GM21786 (cell line): ENCODE measurements around the gene LRMDA.

Source experiments
- ATAC-seq: cut with Tn5 transposase; IDR thresholded peaks from one replicate; pipeline ENCODE4 v1.9.1; 2021; ENCODE audit not compliant: unreplicated experiment

LRMDA gene

GRCh38 chr10:75852851-75853484 is 421.5 kb downstream of the LRMDA start:
- no peak for ATAC-seq

DNA sequence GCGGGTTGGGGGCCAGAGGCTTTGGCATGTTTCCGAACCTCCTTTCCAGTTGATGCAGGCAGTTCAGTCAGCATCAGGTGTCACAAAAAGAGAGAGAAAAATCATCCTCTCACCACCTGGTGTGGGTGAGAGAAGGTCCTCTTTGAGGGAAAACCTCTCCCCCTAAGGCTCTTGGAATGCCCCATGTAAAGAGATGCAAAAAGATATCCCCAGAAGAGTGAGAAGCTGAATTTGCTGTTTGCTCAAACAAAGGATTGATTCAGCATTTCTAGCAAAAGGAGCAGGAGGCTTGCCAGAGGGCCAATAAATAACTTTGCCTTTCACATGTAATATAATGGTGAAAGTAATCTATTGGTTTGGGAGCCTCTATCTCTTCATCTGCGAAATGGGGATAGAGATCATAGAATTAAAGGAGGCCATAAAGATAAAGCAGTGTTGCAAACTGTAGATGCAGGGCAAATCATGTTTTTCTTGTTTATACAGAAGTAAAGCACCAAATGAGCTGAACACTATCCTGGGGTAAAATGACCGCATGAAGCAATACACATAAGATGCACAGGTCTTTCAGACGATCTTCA is 425.9 kb downstream of the LRMDA start:
- no peak for ATAC-seq

DNA sequence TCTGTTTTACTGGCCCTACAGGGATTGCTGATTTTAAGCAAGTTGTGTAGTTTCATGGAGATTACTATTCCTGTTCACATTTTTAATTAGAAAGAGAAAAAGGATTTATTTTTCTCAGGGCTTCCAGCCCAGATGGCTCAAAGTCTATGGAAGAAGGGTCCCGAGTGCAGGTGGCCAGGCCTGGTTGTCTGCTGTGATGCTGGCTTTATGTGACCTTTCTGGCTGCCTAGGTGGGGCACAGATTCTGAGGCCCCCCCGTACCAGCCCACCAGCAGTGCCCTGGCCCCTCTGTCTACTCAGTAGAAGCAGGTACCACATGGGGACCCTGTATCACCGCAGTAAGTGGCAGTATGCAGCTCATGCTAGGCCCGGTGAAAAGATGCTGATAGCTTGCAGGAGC is 426.5 kb downstream of the LRMDA start:
- ATAC-seq, result no peak

DNA sequence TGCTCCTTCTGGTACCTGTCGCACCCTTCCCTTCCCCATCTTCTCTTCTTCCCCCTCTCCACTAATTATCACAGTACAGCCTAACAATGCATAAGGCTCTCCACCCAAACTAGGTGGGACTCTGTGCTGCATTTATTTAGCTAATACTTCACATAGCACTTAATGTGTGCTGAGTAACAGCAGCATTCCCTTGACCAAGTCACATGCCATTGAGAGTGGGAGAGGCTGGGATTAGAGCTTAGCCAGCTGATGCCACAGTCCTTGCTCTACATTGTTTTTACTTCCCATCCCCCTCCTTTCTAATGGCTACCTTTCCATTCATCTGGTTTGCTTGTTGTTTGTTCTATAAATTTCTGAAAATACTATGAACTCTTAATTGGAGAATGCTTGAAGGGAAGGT is 426.9 kb downstream of the LRMDA start:
- ATAC-seq, result no peak

- ATAC-seq, result no peak
Observed at GRCh38 chr10:75859141-75859540, 427.7 kb downstream of the LRMDA start.

- ATAC-seq, result no peak
Observed at GRCh38 chr10:75860009-75860408, 428.6 kb downstream of the LRMDA start.

DNA sequence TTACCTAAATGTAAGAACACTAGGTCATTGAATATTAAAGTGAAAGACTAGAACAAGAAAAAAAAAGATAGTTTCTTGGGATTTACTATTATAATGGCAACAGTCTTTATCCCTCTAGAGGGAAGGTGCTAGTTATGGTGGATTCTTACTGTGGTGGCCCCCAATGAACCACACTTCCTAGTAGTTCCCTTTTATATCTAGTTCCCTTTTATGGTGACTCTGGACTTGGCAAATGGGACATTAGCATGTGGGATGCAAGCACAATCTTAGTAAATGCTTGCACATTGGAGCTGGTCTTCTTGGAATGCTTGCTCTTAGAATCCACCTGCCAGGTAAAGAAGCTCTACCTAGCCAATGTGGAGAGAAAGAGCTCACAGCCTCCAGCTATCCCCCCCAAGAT is 430.2 kb downstream of the LRMDA start:
- ATAC-seq, result no peak

- ATAC-seq, result no peak
Observed at GRCh38 chr10:75862935-75863334, 431.5 kb downstream of the LRMDA start.

GRCh38 chr10:75864717-75865116 is 433.3 kb downstream of the LRMDA start:
- ATAC-seq, result no peak

DNA sequence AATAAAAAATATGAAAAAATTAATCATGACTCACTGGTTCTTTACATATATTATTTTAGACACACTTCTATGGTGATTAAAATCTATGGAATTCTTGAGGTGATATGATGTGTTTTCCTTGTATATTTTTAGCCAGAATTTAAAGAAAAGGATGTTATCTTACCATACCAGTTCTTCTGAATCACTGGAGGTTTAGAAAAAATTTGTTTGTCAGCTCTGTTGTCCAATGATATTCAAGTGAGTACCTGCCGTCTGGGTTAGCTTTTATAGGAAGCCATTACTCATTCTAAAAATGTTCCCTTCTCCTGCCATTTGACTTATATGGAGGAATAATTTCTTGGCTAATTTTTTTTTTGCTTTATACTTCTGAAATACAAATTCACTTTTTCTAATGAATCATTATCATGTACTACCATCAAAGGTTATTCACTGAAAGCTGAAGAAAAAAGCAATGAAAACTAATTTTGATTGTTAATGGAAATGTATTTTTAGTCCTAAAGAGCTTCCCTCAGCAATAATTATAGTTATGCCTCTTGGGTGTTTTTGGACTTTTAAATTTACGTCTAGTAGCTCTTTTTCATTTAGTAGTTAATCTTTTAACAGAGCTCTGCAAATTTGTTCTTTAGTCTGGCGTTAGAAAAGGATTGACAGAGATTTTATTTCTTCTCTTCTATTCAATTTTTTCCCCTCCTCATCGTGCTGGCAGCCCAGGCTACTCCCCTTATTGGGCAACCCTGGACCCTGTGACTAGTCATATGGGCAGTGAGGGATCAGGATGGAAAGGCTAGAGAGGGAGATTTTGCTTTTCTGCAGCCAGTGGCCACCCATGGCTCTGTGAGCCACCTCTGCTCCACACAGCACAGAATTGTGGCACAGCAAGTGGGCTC is 434.2 kb downstream of the LRMDA start:
- no peak for ATAC-seq

DNA sequence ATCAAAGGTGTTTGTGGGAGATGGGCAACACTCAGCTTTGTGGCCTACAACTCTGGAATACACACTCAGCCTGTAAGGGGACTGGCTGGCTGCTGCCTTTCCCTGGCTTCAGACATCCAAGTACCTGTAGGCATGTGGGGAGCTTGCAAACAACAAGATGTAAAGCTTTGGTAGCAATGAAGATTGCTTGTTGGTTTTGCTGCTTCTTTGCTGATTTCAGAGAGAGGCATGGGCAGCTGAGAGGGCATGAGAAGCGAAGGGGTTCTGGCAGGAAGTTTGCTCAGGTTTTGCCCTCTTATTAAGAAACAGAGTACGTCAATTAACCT is 434.8 kb downstream of the LRMDA start:
- ATAC-seq, result no peak

DNA sequence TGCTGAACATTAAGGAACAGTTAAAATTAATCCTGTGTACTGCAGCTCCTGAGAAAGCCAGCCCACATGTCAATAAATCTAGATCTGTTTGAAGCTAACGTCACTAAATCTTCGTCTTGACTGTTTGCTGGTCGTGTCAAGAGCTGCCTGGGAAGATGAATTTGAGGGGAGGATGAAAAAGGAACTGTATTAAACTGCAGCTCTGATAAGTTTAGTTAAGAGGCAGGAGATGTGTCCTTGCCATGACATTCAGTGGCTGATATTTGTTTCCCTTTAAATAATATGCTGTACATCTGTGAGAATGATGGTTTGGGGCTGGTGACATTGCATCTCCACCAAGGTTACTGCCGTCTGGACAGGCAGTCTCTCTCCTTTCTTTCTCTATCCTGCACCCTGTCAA is 435.3 kb downstream of the LRMDA start:
- no peak for ATAC-seq

DNA sequence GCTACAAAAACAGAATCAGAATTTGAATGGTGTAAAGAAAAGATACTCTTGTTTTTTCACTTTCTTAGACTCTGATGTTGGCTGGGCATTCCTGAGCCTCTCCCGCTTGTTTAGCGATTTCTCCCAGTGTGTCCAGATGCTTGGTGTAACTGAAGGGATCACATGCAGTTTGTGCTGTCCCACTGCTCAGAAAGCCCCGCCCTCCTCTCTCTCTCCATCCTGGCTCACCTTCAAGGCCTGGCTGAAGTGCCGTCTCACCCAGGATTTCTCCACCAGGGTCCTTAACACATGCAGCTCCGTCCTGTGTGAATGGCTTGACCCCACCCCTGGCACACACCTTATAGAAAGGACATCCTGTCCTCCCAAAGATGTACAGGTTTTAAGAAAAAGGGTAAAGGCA is 437.1 kb downstream of the LRMDA start:
- ATAC-seq, result no peak

- no peak for ATAC-seq
Observed at GRCh38 chr10:75870039-75870645, 438.7 kb downstream of the LRMDA start.

DNA sequence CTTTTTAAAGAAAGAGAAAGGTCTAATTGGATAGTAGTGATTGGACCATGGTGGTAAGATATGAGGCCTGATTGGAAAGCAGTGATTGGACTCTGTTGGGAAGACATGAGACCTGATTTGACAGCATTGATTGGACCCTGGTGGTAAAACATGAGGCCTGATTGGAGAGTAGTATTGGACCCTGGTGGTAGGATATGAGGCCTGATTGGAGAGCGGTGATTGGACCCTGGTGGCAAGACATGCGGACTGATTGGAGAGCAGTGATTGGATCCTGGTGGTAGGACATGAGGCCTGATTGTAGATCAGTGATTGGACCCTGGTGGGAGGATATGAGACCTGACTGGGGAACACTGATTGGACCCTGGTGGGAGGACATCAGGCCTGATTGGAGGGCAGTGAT is 444.3 kb downstream of the LRMDA start:
- no peak for ATAC-seq

GRCh38 chr10:75876710-75877109 is 445.3 kb downstream of the LRMDA start:
- no peak for ATAC-seq

GRCh38 chr10:75877877-75878276 is 446.5 kb downstream of the LRMDA start:
- ATAC-seq, result no peak

GRCh38 chr10:75878586-75878985 is 447.2 kb downstream of the LRMDA start:
- ATAC-seq, result no peak

DNA sequence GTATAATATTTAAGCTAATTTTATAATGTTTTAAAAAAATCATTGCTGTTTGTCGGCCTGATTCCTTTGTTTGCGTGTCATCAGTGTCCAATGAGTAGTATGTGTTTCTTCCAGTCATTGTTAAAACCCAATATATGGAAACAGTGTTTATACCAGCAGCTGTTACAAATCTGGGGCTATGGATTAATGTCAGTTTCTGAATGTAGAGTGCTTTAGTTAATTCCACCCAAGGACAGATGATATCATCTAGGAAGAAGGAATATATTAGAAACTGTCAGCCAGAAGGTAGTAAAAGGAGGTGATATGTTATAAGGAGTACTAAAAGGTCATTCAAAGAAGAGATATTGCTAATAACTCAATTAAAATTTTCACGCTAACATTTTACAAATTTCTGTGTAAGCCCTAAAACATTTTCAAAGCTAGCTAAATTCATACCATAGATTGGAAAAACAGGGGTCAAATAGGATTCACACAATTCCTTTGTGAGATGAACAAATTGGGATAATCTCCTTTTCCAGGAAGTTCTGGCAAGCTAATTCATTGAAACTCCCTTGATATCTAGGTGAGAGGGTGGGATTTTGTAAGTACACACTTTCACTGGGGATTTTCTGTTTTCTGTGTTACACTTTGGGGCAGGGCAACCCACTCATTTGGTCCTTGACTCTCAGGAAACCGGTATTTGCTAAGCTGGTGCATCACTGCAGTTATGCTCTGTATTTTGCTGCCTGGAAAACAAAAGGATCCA is 448.8 kb downstream of the LRMDA start:
- no peak for ATAC-seq

- ATAC-seq, result no peak
Observed at GRCh38 chr10:75883081-75884072, 452.0 kb downstream of the LRMDA start.
